T-helper 22 cell (primary cell): ENCODE measurements around the gene VPS8.

Experiments
- DNase-seq: peaks from one replicate; pipeline ENCODE4 v3.0.0-alpha.2; 2020; ENCODE audit warnings: low read depth

VPS8 gene

DNA sequence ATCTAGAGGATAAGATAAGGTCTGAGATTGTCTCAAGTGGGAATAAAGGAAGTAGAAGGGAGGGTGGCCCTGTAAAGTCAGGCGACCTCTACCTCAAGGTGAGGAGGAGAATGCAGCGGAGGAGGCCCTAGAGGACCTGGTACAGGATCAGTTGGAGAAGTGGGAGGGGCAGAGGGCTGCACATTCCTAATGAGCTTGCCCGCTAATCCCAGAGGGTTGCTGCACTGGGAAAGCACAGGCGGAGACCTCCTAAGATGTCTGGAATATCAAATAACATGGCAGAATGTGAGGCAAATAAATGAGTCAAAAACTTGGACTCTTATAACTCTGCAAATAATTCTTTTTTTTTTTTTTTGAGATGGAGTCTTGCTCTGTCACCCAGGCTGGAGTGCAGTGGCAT, 30.2 kb upstream of the VPS8 start:
- no peak for DNase-seq

DNA sequence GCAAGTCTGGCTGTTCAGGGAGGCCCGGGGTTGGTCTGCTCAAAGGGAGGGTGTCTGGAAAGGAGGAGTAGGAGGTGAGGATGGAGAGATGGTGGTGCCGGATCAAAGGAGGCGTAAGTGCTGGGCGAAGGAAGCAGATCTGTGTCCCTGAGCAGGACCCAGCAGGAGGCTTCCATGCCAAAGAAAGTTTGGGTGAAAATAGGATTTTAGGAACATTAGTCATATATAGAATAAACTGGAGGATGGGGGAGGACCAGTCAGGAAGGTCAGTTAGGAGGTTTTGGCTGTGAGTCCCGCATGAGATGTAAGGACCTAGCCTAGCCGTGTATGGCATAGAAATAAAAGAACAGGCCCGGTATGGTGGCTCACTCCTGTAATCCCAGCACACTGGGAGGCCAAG, 28.6 kb upstream of the VPS8 start:
- no peak for DNase-seq

DNA sequence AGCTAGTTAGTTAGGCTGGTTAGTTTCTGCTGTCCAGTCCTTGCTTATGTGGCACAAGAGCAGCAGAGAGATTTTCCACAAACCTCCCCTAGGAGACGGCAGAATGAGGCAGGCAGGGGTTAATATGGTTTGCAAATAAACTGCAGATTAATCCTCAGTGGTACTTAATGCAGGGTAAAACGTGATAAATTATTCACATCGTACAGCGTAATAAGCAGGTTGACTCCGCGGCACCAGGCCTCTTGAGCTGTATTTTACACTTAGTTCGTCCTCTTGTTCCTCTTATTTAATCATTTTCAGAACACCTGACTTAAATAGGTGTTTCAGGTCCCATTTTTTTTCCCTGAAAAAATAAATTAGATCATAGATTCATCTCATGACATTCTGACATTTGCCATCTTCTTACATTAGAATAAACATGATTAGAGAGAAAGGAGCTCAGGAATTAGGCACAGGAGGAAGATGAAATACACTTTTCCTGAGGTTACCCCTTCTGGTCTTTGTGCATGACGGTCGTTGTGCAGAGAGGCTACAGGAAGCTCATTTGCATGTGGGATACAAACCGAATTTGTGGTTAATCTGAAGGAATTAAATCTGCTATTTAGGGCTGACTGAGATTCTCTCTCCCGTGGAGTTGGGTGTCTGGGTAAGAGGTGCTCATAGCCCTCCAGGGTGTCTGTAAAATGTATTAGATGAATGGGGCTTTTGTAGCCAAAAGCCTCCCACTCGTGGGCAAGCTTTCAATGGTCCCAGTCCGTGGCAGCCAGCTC, 27.1 kb upstream of the VPS8 start:
- no peak for DNase-seq

DNA sequence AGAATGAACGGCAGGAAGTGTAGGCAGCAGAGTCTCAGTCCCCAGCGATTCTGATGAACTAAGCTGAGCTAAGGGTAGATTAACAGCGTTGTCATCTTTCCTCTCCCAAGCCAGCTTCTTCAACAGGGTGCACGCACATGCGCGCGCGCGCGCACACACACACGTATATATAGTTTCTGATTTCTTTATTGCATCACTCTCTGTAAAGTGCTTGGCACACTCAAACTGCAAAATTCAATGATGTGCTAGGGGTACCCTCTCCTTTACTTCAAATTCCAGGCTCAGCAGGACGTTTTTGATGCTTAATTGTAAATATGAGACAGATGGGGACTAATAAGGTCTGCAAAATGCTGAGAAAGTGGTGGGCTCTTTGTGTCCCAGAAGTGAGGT, 26.1 kb upstream of the VPS8 start:
- DNase-seq = no peak

DNA sequence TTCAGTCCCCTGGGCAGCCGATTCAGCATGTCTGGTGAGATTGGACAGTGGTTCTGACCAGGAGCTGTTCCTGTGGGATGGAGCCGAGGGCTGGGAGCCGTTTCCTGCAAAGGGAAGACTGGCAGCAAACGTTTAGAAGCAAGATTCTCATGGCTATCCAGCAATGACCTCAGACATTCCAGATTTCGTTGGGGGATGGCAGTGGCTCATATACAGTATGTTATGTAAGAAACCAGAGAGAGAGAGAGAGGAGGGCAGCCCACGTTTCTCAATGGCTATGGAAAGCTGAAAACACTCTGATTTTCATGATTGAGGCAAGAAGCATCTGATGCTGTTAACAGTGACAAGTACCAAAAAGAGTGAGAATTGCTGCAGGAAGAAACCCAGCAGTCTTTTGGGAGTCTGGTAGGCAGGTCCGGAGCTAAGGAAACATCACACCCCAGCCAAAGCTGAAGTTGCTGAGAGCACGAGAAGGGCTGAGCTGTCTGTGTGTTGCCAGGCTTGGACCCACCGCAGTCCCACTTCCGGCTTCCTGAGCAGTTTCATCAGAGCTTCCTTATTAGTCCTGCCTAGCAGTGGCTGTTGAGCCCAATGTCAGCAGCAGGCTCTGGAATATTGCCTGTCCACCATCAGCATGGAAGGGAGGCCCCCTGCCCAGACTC, 25.6 kb upstream of the VPS8 start:
- DNase-seq = no peak

DNA sequence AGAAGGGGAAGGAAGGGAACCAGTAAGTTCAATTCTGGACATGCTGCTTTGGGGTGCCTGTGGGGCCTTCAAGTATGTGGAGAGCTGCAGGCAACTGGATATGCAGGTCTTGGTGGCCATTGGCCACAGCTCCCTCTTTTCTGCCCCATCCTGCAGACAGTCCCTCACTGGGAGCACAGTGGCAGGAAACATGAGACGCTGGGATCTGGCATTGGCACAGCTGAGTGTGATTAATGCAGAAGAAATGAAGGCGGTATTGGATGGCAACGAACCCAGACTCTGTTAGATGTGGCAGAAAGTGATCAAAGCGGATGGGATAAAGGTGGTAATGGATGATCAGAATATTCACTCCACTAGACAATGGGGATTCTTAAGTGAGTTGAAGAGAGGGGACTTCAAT, 23.2 kb upstream of the VPS8 start:
- no peak for DNase-seq

DNA sequence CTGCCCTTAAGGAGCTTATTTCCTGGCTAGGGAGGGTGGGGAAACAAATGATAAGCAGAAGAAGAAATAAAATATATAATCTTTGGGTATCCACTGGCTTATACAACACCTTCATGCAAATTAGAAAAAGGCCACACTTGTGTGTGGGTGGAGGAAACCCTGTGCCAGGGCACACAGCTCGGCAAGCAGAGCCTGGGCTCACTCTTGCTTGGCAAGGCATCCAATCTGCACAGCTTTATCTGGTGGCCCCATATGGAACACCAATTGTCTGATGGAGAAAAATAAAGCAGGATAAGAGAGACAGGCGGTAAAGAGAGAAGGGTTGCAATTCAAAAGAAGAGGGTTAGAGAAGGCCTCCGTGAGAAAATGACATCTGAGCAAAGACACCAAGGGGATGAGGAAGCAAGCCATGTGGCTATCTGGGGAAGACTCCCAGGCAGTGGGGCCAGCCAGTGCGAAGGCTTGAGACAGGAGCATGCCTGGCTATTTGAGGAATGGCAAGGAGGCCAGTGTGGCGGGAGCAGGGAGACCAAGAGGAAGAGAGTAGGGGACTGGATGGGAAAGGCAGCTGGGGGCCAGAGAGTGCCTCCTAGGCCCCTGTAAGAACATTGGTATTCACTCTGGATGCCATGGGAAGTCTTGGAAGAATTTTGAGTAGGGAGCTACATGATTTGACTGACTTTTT, 22.5 kb upstream of the VPS8 start:
- no peak for DNase-seq

DNA sequence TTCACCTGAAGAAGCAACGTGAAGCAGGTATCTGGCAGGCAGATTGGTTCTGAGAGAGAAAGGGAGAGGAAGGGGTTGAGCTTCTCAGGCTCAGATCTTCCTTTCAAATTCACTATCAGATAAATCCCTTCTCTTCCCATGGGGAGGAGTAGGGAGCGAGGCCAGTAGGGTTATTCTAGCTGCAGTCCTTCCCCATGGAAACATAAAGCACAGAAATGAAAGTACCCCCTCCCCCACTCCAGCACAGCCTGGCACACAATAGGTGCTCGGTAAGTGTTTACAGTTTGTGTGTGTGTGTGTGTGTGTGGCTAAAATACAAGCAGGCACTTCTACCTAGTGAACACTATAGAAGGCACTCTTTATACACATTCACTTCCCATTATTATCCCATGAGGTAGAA, 20.8 kb upstream of the VPS8 start:
- DNase-seq = no peak

DNA sequence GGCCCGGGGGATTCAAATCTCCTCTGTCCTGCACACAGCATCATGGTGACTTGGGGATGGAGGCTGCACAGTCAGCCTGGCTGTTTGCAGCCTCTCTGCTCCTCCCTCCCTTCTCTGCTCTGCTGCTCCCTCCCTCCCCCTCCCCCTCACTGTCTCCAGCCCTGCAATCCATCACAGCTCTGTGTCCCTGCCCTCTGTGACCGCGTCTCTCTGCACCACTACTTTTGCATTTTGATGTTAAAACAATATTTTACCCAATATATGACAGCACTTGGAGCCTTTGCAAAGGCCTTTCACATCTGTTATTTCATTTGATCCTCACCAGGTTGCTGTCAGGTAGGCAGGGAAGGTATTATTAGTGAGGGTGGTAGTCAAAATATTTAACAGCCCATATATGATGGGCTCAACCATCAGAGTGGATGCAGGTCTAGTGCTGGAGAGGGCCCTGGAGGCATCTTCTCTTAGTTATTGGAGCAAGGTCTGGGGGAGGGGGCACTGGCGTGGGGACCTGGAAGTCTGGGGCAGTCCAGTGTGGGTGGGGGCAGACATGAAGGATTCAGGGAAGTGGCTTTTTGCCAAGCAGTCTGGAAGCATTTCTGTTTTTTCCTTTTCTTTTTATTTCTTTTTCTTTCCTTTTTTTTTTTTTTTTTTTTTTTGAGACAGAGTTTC, 16.3 kb upstream of the VPS8 start:
- DNase-seq = no peak

DNA sequence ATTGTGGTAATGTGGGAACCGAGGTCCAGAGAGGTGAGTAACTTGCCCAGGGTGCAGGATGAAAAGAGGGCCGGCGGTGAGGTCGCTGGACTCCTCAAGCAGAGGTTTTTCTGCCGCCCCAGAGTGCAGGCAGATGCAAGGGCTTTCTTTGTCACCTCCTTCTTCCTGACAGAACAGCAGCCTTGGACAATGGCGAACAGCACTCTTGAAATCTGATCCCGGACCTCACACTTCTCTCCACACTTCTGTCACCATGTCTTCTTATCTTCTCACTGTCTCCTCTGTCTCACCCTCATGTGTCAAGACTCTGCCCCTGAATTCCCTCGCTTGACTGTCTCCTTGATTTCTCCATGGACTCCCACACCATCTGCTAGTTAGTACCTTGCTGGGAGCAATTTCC, 15.4 kb upstream of the VPS8 start:
- no peak for DNase-seq

DNA sequence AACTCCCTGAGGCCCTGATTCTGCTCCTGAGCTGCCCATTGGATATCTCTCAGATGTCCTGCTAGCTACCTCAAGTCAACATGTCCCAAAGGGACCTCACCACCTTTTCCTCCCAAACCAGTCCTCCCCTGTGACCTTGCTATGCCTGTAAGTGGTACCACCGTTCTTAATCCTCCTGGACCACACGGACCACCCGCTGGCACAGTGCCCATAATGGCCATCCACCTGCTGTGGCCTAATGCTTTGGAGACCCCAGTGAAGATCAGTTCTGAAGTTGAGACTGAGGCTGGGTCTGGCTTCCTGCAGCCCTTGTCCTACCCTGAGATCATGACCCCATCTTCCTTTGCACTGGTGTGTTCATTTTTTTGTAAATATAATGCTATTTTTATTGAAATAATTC, 15.0 kb upstream of the VPS8 start:
- DNase-seq = no peak

DNA sequence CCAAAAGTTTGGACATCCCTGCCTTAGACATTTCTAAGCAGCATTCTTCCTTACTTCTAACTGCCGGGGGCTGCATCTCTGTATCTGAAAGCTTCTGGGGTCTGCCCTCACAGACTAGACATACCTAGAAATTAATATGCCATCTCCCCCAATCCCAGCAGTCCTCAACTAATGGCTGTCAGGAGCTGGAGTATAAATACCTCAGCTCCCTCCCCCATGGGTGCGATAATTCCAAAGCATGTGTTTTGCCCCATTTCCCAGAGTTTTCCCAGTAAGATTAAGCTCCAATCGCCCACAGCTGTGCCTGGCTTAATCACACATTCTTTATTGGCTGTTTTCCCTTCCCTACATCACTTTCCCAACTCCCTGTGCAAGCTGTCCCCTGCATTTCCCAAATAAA, 13.8 kb upstream of the VPS8 start:
- no peak for DNase-seq

DNA sequence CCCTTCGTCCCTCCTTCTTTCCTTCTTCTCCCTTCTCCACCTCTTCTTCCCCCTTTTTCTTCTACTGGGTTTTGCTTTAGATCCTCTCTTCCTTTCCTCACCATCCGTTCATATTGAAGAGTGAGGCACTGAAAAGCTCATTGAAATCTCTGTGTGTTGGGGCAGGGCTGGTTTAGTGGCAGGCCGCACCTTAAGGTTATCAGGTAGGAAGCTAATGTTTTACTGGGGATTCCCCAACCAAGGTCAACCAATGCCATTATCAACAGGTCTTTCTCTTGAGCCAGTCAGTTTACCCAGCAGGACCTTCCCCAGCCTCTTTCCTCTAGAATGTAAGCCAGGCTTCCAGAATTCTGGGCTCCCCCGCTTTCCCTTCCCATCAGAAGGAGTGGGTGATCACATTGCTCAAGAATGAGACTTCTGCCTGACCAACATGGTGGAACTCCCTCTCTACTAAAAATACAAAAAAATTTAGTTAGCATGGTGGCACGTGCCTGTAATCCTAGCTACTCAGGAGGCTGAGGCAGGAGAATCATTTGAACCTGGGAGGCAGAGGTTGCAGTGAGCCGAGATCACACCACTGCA, 11.5 kb upstream of the VPS8 start:
- DNase-seq = no peak

DNA sequence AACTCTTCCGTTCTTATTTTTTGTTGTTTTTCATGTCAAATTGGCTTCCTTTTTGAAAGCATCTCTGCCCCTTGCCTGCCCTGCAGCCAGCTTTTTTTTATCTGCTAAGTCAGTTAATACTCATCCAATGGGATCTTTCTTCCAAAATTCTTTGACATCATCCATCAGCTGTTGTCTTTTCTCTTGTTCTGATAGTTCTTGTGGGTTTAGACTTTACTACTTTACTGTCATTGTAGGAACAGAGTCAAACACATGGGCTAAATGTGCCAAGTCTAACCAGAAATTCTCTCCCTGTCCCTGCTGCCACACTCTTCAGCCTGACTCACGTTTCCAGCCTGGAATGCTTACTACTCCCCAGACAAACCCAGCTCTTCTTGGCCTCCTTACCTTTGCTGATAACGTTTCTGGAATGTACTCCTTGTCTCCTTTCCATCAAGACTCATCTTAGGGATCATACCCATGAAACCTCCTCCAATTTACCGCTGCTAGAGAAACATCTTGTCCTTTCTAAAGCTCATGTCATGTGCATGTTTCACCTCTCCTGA, 10.7 kb upstream of the VPS8 start:
- no peak for DNase-seq

DNA sequence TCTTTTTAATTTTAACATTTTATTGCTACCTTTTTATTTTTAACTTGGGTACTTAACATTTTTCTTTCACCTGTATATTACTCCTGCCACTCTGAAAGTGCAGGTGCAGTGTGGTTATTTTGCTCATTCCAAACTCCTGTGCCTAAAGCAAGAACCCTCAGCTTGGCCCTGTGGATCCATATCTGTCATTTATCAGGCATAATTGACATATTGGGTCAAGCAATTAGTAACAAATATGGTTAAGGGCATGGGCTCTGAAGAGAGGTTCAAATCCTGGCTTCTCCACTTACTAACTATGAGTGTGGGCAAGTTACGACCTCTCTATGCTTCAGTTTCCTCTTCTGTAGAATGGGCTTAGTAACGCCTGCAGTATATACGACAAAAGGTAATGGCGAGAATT, 9.8 kb upstream of the VPS8 start:
- DNase-seq = no peak

DNA sequence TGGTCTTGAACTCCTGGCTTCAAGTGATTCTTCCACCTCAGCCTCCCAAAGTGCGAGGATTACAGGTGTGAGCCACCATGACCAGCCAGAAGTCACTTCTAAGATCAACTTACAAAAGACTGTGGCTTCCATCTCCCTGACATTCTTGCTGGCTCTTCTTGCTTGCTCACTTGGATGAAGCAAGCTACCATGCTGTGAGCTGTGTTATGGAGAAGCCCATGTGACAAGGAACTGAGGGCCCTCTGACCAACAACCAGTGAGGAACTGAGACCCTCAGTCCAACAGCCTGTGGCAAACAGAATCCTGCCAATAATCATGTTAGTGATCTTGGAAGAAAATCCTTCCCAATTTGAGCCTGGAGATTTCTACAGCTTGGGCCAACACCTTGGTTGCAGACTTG, 7.2 kb upstream of the VPS8 start:
- DNase-seq = no peak

DNA sequence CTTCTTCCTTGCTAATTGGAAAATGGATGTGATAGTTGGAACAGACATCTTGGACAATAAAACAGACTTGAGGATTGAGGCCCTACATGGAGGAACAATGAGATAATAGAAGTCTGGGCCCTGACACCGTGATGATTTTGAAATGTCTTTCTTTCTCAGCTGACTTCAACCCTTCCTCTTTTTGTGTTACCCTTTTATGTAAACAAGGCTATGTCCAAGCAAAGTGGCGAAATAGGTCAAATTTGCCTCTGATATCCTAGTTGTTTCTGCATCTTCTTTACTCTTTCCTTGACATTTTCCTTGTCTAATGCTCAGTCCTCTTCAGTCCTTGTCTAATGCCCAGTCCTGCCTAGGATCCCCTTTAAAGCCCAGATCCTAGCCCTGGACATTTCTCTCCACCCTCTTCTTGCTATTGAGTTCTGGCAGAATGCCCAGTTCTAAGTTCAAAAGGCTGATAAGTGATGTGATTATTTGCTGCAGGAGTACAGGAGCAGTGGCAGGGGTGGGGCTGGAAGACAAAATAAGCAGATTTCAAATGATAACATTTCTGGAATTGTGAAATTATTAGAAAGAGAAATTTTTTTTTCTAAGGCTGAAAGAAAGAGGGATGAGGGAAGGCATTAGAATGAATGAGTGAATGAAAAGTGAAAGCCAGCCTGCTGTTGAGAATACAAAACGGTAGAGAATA, 6.5 kb upstream of the VPS8 start:
- no peak for DNase-seq

DNA sequence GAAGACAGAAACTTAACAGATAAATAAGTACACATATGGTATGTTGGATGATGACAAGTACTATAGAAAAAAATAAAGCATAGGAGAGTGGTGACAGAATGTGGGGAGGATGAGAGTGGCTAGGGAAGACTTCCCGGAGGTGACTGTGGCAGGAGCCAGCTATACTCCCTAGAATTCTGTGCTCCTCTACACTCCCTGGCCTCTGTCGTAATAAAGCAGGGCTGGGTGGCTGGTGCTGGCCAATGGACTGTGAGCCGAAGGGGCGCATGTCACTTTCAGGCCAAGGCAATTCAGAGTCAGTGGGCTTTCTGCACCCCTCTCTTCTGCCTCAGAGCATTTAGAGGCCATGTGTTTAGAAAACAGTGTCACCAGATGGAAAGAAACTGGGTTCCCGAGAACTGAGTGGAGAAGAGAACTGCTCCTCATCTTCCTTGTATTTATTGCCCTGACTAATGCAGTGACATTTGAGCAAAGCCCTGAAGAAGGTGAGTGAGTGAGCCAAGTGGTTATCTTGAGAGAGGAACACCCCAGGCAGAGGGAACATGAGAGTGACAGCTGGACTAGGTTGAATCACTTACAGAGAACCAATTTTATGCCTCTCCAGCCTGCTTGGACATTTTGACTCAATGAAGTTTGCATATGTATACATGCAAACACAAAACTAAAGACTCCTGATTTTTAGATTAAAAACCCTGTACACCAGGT, 5.2 kb upstream of the VPS8 start:
- DNase-seq = no peak

DNA sequence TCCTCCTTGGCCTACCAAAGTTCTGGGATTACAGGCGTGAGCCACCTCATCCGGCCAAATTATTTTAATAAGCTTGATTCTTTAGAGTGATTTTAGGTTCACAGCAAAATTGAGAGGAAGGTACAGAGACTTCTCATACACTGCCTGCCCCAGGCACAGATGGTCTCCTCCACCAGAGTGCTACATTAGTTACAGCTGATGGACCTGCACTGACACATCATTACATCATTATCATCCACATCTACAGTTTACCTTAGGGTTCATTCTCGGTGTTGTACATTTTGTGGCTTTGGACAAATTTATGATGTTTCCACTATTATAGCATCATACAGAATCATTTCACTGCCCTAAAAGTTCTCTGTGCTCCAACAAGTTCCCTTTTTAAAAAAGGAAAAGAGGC, 4.4 kb upstream of the VPS8 start:
- no peak for DNase-seq

DNA sequence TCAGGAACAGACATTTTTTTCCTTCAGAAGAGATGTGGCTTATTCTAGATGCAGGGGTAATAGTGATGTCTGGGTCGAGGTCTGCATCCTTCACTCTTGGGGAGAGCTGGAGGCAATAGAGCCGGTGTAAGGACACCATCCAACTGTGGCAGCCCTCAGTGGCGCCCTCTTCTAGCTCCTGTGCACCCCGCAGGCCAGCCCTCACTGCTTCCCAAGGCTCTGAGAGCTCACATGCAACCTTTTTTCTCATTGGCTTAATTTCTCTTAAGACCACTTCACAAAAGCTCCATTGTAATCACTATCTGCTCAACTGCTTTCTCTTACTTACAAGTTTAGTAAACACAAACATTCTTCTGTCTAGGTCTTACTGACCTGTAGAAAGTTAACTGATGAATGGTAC, 3.9 kb upstream of the VPS8 start:
- no peak for DNase-seq

DNA sequence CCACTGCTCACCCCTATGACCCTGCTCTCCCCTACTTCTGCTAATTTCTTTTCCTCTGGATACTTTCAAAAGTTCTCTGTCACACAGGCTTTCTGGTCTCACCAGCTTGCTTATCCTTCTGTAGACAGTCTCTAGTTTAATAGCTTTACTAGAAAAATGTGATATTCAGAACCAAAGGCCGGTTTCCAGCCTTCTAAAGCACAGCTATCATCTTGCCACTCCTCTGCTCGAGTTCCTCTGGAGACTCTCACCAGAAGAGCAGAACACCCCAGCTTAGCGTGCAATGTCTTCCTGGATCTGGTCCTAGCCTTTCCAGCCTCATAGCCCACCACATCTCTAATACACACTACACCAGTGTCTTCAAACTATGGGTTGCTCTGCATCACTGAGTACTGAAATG, 1.8 kb upstream of the VPS8 start:
- no peak for DNase-seq
